Fibroblast of villous mesenchyme (primary cell): Measurements from ENCODE around the gene USP6NL. TPM values are rescaled to one million over a fixed set of nuclear protein-coding genes. Genes with fewer than 3 reads are reported as not detected.

ENCODE experiments used
- DNase-seq: peaks from one replicate; pipeline ENCODE4 v3.0.0-alpha.2; 2010; ENCODE audit warnings: low read depth
- H3K4me3 ChIP-seq: 2 replicates; pipeline ENCODE4 v1.5.1; 2011; ENCODE audit warnings: low read depth, mild to moderate bottlenecking, low read length
- total RNA-seq: library from RNA; depleted of rRNA; stranded (reverse); fragments of >200 nt; gene quantifications from 2 replicates; pipeline ENCODE4 v1.2.3, GENCODE V29; 2012
- TF ChIP-seq, protein P1 (sequence below): IDR thresholded peaks from 2 replicates; pipeline ENCODE4 v1.5.1; 2012; ENCODE audit warnings: low read depth, mild to moderate bottlenecking, low read length; ENCODE audit not compliant: insufficient read depth

The USP6NL gene
- total RNA-seq, 1 donor: 12.5 TPM

DNA sequence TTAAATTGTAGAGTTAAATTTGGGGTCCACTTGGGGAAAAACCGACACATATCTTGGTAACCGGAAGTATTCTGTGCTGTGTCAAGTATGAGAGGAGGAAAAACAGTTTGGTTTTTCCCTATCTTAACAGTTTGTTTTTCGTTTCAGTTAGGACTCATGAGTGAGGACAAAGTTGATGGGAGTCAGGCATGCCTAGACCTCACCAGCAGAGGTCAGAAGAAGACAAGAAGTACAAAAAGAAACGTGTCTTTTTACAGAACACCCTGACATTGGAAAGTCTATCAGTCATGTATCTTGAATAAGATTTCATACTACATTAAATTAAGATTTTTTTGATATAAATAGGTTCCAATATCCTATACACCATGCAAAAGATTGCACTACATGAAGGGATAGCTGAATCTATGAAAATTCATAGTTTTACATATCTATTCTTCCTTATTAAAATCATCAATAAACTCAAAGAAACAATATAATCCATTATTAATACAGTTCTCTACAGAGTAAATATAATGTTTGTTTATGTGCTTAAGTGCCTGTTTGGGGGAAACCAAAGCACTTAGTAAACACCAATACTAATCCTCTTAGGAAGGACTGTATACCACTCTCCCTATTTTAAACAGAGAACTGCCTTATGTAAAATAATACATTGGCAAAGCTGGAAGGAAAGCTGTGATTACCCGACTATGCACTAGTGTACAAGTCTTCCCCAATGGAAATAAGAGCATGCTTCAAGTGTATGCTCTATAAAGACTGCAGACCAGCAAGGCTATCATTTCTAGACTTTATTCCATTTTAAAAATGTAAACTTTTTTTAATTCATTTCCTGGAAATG is 95.6 kb downstream of the USP6NL start:
- DNase-seq: peak; percentile 74
- TF ChIP-seq, protein P1, sequence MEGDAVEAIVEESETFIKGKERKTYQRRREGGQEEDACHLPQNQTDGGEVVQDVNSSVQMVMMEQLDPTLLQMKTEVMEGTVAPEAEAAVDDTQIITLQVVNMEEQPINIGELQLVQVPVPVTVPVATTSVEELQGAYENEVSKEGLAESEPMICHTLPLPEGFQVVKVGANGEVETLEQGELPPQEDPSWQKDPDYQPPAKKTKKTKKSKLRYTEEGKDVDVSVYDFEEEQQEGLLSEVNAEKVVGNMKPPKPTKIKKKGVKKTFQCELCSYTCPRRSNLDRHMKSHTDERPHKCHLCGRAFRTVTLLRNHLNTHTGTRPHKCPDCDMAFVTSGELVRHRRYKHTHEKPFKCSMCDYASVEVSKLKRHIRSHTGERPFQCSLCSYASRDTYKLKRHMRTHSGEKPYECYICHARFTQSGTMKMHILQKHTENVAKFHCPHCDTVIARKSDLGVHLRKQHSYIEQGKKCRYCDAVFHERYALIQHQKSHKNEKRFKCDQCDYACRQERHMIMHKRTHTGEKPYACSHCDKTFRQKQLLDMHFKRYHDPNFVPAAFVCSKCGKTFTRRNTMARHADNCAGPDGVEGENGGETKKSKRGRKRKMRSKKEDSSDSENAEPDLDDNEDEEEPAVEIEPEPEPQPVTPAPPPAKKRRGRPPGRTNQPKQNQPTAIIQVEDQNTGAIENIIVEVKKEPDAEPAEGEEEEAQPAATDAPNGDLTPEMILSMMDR: peak; percentile 92
- no peak overlapping the region for H3K4me3 ChIP-seq

- TF ChIP-seq, protein P1: no peak
- no peak overlapping the region for H3K4me3 ChIP-seq
- no peak for DNase-seq
Measured at GRCh38 chr10:11513727-11514126, 97.7 kb downstream of the USP6NL start.

DNA sequence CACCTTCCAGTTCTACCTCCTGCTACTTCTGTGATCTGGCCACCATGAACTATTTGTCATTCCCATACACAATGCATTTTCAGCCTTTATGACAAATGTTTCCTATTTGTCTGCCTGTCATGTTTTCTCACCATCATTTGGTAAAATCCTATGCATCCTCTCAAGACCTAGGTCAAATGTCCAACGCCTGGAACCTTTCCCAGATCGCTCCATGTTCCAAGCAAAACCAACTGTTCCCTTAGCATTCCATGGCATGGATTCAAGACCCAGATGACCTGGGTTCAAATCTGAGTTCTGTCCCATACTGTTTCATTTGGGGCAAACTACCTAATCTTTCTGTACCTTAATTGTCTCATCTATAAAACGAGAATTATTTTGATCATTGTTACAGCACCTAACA is 98.9 kb downstream of the USP6NL start:
- TF ChIP-seq, protein P1: no peak
- DNase-seq: no peak
- H3K4me3 ChIP-seq: no peak overlapping the region

DNA sequence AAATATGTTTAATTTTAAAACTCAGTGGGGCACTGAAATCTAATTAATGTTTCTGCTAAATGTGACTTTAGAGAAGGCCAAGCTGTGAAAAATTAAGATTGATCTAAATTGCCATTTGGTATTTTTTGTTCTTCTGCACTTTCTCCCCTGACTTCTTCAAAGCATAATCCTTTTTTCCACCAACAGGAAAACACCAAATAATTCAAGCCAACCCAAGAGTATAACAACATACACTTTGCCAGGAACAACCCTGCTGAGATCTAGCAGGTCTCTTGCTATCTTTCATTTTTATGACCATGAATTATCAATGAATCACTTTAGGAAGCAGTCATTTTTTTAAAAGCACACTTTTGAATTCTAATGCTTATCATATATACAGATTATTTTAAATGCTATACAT is 100.1 kb downstream of the USP6NL start:
- H3K4me3 ChIP-seq: no peak overlapping the region
- no peak for DNase-seq
- TF ChIP-seq, protein P1: no peak

DNA sequence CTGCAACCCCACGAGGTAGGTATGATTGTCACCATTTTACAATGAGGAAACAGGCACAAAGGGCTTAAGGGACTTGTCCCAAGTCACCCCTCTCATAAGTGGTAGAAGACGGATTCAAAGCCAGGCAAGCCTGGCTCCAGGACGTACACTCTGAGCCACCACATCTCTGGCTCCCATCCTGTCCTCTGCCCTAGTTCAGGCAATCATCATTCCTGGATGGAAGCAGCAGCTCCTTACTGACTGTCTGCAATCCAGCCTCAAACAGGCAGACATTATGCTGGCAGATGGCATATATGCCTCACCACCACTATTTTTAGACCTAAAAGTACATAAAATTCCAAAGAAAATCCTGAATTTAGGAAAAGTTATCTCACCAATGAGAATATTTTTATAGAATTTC is 100.7 kb downstream of the USP6NL start:
- DNase-seq: no peak
- no peak overlapping the region for H3K4me3 ChIP-seq
- TF ChIP-seq, protein P1: no peak

GRCh38 chr10:11510281-11510680 is 101.2 kb downstream of the USP6NL start:
- no peak overlapping the region for H3K4me3 ChIP-seq
- TF ChIP-seq, protein P1: no peak
- no peak for DNase-seq
